Activated CD4-positive, alpha-beta T cell treated with anti-CD3 and anti-CD28 coated beads, Interleukin-2, amount 10 ng/mL, durations not matched to agents 7 days and 5 days (primary cell): ENCODE data around the gene PHLPP2. TPM values are rescaled to one million over a fixed set of nuclear protein-coding genes. Genes with fewer than 3 reads are reported as not detected.
"Not testable (repeated sequence)": the region's sequence is repeated elsewhere in the genome, so short reads cannot be mapped to it uniquely, and the experiment has no call there.

Source experiments
- CTCF ChIA-PET: fragments of 350-600 bp; sonication (Branson Sonifier 250); formaldehyde crosslinking; loops from one replicate; lab custom pipeline; 2021; ENCODE audit warnings: antibody characterized with exemption; lab: Charles Lee
- POLR2A ChIA-PET: fragments of 350-600 bp; sonication (Branson Sonifier 250); formaldehyde crosslinking; loops from one replicate; lab custom pipeline; 2021; ENCODE audit warnings: antibody characterized with exemption; lab: Charles Lee
- DNase-seq: peaks from one replicate; pipeline ENCODE4 v3.0.0-alpha.2; 2020
- H3K27ac Mint-ChIP-seq: one replicate; pipeline ENCODE4 v1.8.0; 2021; ENCODE audit warnings: mild to moderate bottlenecking, moderate library complexity, mixed read lengths
- H3K27me3 Mint-ChIP-seq: one replicate; pipeline ENCODE4 v1.8.0; 2021; ENCODE audit warnings: mixed read lengths
- H3K36me3 Mint-ChIP-seq: one replicate; pipeline ENCODE4 v1.8.0; 2021; ENCODE audit warnings: low read depth, mixed read lengths
- H3K4me1 Mint-ChIP-seq: one replicate; pipeline ENCODE4 v1.8.0; 2021; ENCODE audit warnings: mixed read lengths
- H3K4me3 Mint-ChIP-seq: one replicate; pipeline ENCODE4 v1.8.0; 2021; ENCODE audit warnings: mild to moderate bottlenecking, moderate library complexity, mixed read lengths
- H3K9me3 Mint-ChIP-seq: one replicate; pipeline ENCODE4 v1.8.0; 2021; ENCODE audit warnings: mixed read lengths
- total RNA-seq, 2 experiments: library from RNA; stranded (reverse); gene quantifications; one replicate each; pipeline ENCODE4 v1.2.3, GENCODE V29; 2021

PHLPP2 gene
- total RNA-seq, 2 experiments from 2014 or later, result 4.1 to 5.5 TPM

DNA sequence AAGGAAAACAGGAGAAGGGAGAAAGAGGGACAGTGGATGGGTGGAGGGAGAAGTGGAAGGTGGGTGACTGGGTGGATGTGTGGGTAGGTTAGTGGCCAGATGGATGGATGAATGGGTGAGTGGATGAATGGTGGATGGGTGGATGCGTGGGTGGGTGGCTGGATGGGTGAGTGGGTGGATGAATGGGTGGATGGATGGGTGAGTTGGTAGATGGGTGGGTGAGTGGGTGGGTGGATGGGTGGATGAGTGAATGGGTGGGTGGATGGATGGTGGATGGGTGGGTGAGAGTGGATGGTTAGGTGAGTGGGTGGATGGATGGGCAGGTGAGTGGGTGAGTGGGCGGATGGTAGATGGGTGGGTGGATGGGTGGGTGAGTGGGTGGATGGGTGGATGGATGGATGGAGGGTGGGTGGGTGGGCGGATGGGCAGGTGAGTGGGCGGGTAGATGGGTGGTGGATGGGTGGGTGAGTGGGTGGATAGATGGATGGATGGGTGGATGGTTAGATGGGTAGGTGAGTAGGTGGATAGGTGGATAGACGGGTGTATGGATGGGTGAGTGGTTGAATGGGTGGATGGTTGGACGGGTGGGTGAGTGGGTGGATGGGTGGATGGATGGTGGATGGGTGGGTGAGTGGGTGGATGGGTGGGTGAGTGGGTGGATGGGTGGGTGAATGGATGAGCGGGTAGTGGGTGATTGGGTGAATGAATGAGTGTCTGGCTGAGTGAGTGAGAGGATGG lies 99.2 kb downstream of the PHLPP2 start:
- no peaks in the 10 kb centered on the region for H3K9me3 Mint-ChIP-seq
- H3K4me3 Mint-ChIP-seq, result no peak overlapping the region
- CTCF ChIA-PET, result no interaction called here

DNA sequence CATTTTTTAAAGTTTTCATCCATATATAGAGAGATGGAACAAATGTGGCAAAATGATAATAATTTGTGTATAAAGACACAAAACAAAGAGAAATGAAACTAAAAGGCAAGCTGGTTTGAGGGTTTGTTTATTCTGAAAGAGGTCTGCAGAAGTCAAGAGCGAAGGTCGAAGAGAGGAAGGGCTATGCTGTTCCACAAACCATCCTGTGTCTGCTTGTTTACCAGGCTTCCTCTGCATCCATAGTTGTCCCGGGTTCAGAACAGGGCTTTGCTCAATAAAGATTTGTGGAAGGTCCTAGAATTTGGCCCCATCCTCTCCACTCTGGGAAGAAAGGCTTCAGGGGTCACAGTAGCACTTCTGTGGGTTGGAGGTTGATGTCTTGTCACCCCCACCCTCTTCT lies 100.9 kb downstream of the PHLPP2 start:
- H3K9me3 Mint-ChIP-seq, result no peaks in the 10 kb centered on the region
- no peak overlapping the region for H3K27ac Mint-ChIP-seq
- no peak overlapping the region for H3K4me3 Mint-ChIP-seq
- no peak for DNase-seq
- POLR2A ChIA-PET, result no interaction called here
- CTCF ChIA-PET, result no interaction called here
- peaks cover 32% of the 10 kb centered on the region for H3K27me3 Mint-ChIP-seq
- no peaks in the 10 kb centered on the region for H3K36me3 Mint-ChIP-seq
- H3K4me1 Mint-ChIP-seq, result peaks cover 6% of the 10 kb centered on the region

More for the DNA sequence above, 99.2 kb downstream of the PHLPP2 start:
- no peak overlapping the region for H3K27ac Mint-ChIP-seq
- POLR2A ChIA-PET, result no interaction called here
- peaks cover 10% of the 10 kb centered on the region for H3K4me1 Mint-ChIP-seq
- no peak for DNase-seq
- H3K27me3 Mint-ChIP-seq, result peaks cover 33% of the 10 kb centered on the region
- no peaks in the 10 kb centered on the region for H3K36me3 Mint-ChIP-seq

DNA sequence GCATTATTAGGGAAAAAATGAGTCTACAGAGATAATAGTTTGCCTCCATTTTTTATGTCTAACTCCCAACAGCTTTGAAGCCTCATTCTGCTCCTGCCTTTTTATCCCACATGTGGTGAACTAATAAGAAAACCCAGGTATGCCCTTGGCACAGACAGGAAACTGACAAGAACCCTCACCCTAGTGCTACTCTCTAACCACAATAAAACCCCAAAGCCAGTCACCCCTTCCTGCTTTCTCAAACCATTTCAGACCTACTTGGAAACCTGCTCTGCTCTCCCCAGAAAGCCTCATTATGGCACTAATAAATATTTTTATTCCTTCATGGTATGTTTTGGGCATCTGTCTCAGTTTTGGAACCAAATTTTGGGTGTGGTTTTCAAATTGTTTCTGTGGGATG lies 102.4 kb downstream of the PHLPP2 start:
- Mint-ChIP-seq H3K4me1 (peaks cover 6% of the 10 kb centered on the region), H3K27ac (no peak overlapping the region), H3K36me3 (no peaks in the 10 kb centered on the region), H3K4me3 (no peak overlapping the region), H3K9me3 (no peaks in the 10 kb centered on the region), H3K27me3 (peaks cover 31% of the 10 kb centered on the region)
- peak; percentile 43 for DNase-seq
- CTCF ChIA-PET, result interaction anchor here (1.0 kb wide), 1 partner anchor 11 kb away, joined by 4 read pairs; no protein-coding TSS in a partner anchor
- POLR2A ChIA-PET, result no interaction called here

DNA sequence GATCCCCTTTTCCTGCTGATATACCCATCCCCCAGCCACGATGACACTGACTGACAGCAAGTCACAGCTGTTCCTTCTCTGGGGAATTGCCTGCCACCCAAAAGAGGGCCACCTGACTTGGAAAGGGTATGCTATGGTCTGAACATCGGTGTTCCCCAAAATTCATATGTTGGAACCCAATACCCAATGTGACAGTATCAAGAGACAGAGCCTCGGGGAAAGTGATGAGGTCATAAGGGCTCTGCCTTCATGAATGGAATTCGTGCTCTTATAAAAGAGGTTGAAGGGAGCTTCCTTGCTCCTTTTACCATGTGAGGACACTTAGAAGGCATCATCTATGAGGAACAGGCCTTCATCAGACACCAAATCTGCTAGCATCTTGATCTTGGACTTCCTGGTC lies 106.1 kb downstream of the PHLPP2 start:
- no peak overlapping the region for H3K4me3 Mint-ChIP-seq
- POLR2A ChIA-PET, result no interaction called here
- no peak for DNase-seq
- no peaks in the 10 kb centered on the region for H3K36me3 Mint-ChIP-seq
- CTCF ChIA-PET, result interaction anchor here (0.8 kb wide), 1 partner anchor 8 kb away, joined by 3 read pairs; no protein-coding TSS in a partner anchor
- H3K27ac Mint-ChIP-seq, result no peak overlapping the region
- peaks cover 6% of the 10 kb centered on the region for H3K4me1 Mint-ChIP-seq
- H3K27me3 Mint-ChIP-seq, result peaks cover 30% of the 10 kb centered on the region
- H3K9me3 Mint-ChIP-seq, result no peaks in the 10 kb centered on the region

DNA sequence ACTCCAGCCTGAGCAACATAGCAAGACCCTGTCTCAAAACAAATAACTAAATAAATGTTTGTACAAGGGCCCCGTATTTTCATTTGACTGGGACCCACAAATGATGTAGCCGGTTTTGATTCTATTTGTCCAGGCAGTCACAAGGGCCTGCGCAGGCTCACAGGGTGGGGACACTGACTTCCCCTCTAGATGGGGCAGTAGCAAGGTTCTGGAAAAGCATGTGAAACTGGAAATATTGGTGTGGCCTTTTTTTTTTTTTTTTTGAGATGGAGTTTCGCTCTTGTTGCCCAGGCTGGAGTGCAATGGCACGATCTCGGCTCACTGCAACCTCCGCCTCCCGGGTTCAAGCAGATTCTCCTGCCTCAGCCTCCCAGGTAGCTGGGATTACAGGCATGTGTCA lies 109.5 kb downstream of the PHLPP2 start:
- POLR2A ChIA-PET, H3K36me3 Mint-ChIP-seq, H3K4me3 Mint-ChIP-seq, DNase-seq, H3K4me1 Mint-ChIP-seq, H3K27ac Mint-ChIP-seq, H3K9me3 Mint-ChIP-seq: not testable (repeated sequence)
- CTCF ChIA-PET, result interaction anchor here (1.1 kb wide), 1 partner anchor 50 kb away, joined by 5 read pairs; no protein-coding TSS in a partner anchor
- peaks cover 37% of the 10 kb centered on the region for H3K27me3 Mint-ChIP-seq

DNA sequence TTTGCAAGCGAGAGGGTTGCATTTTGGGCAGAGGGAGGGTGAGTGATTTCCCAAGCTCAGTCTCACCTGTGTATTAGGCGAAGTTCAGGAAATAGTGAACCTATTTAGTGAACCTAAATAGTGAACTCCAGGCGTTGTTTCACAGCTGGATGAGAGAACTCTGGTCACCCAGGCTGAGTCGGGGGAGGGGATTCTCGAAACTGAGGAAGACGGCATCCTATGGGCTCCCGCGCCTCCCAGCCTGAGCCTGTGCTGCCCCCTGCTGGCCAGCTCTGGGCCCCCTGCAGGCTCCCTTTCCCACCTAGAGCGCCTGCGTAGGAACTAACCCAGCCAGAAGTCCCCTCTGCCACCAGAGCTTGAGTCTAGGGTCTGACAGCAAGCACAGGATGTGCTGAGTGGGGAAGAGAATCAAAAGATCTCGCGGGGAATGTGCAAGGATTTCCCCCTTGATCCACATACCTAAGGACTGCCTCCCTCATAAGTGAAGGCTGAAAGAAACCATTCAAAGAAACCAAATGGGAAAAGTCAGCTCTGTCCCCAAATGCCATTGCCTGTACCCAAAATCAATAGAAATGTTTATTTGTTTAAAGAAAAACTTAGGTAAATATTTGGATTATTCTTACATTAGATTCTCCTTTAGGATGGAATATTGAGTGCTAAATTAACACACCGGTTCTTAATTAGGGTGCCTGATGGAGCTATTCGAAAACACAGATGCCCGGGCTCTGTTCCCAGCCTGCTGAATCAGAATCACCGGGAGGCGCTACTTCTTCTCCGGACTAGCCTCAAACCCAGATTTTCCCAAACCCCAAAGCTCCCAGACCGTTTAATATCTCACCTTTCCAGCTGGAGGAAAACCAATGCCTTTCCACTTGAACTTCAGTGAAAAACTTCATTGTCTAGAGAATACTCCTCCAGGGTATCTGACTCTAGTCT lies 113.3 kb downstream of the PHLPP2 start:
- H3K4me1 Mint-ChIP-seq, result peaks cover 2% of the 10 kb centered on the region
- no peaks in the 10 kb centered on the region for H3K9me3 Mint-ChIP-seq
- no peaks in the 10 kb centered on the region for H3K36me3 Mint-ChIP-seq
- peaks cover 29% of the 10 kb centered on the region for H3K27me3 Mint-ChIP-seq
- H3K27ac Mint-ChIP-seq, result no peak overlapping the region
- DNase-seq, result peak; percentile 75
- POLR2A ChIA-PET, result no interaction called here
- H3K4me3 Mint-ChIP-seq, result no peak overlapping the region
- CTCF ChIA-PET, result interaction anchor here (0.5 to 2.1 kb wide), 27 partner anchors 8 to 350 kb away, joined by 3 to 12 read pairs (median 4); no protein-coding TSS in a partner anchor

DNA sequence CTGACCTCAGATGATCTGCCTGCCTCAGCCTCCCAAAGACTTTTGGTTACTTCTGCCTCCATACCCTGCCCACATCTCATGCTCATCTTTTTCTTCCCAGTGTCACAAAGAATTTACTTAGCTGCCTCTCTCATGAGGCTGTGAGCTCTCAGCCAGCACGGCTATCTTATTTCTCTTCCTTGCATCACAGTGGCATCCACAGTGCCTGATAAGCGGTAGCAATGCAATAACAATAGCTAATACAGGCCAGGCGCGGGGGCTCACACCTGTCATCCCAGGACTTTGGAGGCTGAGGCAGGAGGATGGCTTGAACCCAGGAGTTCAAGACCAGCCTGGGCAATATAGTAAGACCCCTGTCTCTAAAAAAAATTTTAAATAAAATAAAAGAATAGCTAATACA lies 114.1 kb downstream of the PHLPP2 start:
- CTCF ChIA-PET, result interaction anchor here (0.5 to 2.1 kb wide), 23 partner anchors 8 to 199 kb away, joined by 3 to 12 read pairs (median 4); no protein-coding TSS in a partner anchor

DNA sequence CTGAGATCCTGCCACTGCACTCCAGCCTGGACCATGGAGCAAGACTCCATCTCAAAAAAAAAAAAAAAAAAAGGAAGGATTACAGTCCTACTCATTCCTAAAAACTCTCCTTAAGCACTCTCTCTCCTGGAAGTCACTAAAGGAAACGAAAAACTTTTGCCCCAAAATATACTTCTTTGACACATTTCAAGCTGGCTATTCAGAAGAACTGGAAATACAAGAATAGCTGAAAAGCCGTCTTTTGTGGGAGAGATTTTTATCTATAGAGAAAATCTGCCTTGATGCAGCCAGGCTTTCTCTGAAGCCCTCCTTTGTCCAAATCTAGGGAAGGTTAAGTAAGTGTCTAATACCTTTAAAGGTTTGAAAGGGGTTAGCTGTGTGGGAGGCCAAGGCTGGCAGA lies 115.4 kb downstream of the PHLPP2 start:
- Mint-ChIP-seq H3K36me3 (no peaks in the 10 kb centered on the region), H3K4me3 (no peak overlapping the region), H3K9me3 (no peaks in the 10 kb centered on the region), H3K27ac (no peak overlapping the region), H3K4me1 (peaks cover 2% of the 10 kb centered on the region), H3K27me3 (peaks cover 25% of the 10 kb centered on the region)
- DNase-seq, result no peak
- CTCF ChIA-PET, result interaction anchor here (0.7 to 1.0 kb wide), 2 partner anchors 11 to 36 kb away, joined by 3 read pairs; no protein-coding TSS in a partner anchor
- POLR2A ChIA-PET, result no interaction called here

More for the DNA sequence above, 114.1 kb downstream of the PHLPP2 start:
- H3K36me3 Mint-ChIP-seq, result no peaks in the 10 kb centered on the region
- H3K4me1 Mint-ChIP-seq, result peaks cover 2% of the 10 kb centered on the region
- no peak for DNase-seq
- no peak overlapping the region for H3K27ac Mint-ChIP-seq
- POLR2A ChIA-PET, result no interaction called here
- peaks cover 29% of the 10 kb centered on the region for H3K27me3 Mint-ChIP-seq
- H3K4me3 Mint-ChIP-seq, result no peak overlapping the region
- H3K9me3 Mint-ChIP-seq, result no peaks in the 10 kb centered on the region

DNA sequence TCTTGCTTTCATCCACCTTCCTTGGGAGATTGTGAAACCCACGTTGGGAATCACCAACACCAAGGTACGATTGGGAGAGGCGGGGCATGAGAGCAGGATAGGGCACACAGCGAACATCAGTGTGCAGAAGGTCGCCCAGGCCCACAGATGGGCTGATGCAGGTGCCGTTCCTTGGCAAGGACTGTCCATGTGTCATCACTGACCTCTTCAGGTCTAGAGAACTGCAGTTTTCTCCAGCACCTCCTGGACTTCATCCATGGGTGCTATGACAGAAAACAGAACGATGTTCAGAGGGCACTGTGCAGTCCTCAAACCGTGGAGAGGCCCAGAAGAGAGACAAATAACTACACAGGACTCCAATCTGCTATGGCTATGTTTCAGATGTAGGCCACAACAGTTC lies 123.7 kb downstream of the PHLPP2 start:
- H3K9me3 Mint-ChIP-seq, result no peaks in the 10 kb centered on the region
- DNase-seq, result no peak
- no peak overlapping the region for H3K4me3 Mint-ChIP-seq
- ChIA-PET POLR2A (no interaction called here), CTCF (no interaction called here)
- H3K36me3 Mint-ChIP-seq, result no peaks in the 10 kb centered on the region
- H3K27ac Mint-ChIP-seq, result no peak overlapping the region
- peaks cover 24% of the 10 kb centered on the region for H3K27me3 Mint-ChIP-seq
- no peaks in the 10 kb centered on the region for H3K4me1 Mint-ChIP-seq

DNA sequence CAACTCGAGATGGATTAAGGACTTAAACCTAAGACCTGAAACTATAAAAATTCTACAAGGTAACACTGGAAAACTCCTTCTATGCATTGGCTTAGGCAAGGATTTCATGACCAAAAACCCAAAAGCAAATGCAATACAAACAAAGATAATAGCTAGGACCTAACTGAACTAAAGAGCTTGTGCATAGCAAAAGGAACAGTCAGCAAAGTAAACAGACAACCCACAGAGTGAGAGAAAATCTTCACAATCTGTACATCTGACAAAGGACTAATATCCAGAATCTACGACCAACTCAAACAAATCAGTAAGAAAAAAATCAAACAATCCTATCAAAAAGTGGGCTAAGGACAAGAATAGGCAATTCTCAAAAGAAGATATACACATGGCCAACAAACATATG lies 126.1 kb downstream of the PHLPP2 start:
- H3K4me3 Mint-ChIP-seq, H3K36me3 Mint-ChIP-seq, H3K9me3 Mint-ChIP-seq, POLR2A ChIA-PET, H3K27ac Mint-ChIP-seq, CTCF ChIA-PET, DNase-seq, H3K4me1 Mint-ChIP-seq: not testable (repeated sequence)
- peaks cover 29% of the 10 kb centered on the region for H3K27me3 Mint-ChIP-seq

DNA sequence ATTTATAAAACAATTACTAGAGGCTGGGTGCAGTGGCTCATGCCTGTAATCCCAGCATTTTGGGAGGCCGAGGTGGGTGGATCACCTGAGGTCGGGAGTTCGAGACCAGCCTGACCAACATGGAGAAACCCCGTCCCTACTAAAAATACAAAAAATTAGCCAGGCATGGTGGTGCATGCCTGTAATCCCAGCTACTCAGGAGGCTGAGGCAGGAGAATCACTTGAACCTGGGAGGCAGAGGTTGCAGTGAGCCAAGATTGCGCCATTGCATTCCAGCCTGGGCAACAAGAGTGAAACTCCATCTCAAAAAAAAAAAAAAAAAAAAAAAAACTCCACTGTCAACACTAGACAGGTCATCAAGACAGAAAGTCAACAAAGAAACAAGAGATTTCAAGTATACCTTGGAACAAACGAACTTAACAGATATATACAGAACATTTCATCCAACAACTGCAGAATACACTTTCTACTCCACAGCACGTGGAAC lies 129.1 kb downstream of the PHLPP2 start:
- H3K36me3 Mint-ChIP-seq, H3K4me1 Mint-ChIP-seq, POLR2A ChIA-PET, H3K27ac Mint-ChIP-seq, H3K4me3 Mint-ChIP-seq, H3K9me3 Mint-ChIP-seq, DNase-seq: not testable (repeated sequence)
- H3K27me3 Mint-ChIP-seq, result peaks cover 39% of the 10 kb centered on the region
- CTCF ChIA-PET, result interaction anchor here (1.6 kb wide), 1 partner anchor 16 kb away, joined by 7 read pairs; no protein-coding TSS in a partner anchor
